ENCODE measurements around the gene ZNF302.
A peak's percentile ranks its signal among the peaks of the same experiment; 100 is the strongest.

The ZNF302 gene

DNA sequence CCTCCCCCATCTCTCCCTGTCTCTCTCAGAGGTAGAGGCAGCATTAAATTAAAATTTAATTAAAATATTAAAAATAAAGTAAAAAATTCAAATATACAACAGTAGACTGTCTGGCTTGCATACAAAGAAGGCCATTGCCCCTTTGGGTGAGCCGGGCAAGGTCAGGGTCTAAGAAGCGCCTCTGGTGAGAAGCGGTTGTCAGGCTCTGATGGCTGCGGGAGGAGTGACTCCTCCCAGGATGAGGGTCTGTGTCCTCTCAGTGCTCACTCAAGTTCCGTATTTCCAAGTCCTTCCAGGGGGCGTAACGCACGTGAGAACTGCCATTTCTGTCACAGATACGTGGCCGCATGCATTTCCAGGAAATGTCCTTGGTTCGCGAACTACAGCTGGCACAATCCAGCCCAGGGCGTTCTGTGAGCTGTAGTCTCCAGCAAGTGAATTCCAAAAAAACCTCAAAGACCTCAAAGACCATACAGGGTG is 55.8 kb downstream of the ZNF302 start:
- DNase-seq, result no peak

DNA sequence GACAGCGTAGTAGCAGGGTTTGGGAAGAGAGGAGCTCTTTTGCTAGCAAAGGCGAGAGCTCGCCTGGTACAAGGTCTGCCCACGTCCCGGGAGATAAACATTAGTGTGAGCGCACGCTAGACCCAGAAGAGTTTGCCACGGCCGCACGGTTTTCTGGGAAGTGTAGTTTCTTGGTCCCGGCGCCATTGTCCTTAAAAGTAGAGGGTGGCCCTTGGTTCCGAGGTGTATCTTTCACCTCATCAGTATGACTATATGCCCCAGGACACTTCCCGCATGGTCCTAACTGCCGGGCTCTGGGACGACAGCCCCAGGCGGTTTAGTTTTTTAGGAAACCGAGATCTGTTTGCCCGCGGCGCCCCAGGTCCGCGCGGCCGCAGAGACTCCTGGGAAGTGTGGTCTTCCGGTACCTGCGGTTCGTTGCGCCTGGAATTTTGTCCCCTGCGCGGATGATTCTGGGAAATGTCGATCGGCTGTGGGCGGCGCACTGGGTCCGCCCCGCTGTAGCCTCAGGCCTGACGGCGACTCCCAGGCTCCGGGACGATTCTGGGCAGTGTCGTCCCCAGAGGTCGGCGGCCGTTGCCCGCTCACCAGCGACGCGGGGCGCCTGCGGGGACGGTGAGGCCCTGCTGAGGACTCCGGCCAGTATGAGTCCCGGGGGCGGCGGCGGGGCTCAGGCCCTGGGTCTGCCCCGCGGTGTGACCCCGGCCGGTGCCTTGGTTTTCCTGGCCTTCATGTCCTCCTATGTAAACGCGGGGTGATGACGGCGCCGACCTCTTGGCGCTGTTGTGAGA is 56.5 kb downstream of the ZNF302 start, which contains the start of gene ZNF181:
Gene ZNF181 (plus strand): TSS at position 498 of the 791 bp plus-strand sequence. CDS start 795 bp downstream, outside the sequence.
- peak; percentile 48 for DNase-seq

DNA sequence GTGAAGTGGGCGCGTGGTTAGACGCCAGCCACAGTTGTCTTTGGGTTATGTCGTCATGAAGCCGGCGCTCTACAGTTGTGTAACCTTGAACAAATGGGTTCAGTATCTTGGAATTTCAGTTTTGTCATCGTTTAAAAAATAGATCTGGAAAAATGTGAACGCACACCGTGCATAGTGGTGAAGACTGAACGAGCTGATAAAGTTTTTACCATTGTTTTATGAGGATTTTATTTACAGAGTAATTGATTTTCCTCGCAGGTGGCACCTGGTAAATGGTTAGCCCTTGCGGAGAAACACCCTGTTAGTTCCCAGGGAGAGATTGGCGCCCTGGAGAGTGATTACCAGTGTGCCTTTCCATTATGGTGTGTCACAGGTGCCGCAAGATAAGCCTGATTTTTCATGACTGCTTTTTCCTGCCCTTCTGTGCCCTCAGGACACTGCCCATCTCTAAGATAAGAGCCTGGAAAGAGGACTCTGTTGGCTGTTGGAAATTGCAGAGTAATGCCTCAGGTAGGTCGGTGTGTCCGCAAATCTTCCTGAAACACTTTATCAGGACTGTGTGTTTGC is 57.1 kb downstream of the ZNF302 start:
- no peak for DNase-seq

Data from activated gamma-delta T cell (primary cell).